K562 (cell line): ENCODE data around the gene OR4K2. TPM values are rescaled to one million over a fixed set of nuclear protein-coding genes. Genes with fewer than 3 reads are reported as not detected.
"Not testable (repeated sequence)": the region's sequence is repeated elsewhere in the genome, so short reads cannot be mapped to it uniquely, and the experiment has no call there.

Source experiments
- ATAC-seq: fragments of 200-7000 bp; cut with Tn5 transposase; 3 replicates; pipeline ENCODE4 v1.9.1; 2020; ENCODE audit warnings: moderate library complexity
- BruUV-seq: library from RNA; stranded (reverse); fragments of 400-500 nt; replicated peaks from 2 replicates; lab custom pipeline; 2021; lab: Mats Ljungman, UMichigan
- CTCF ChIA-PET: fragments of 300-600 bp; formaldehyde crosslinking; extraction: SDS; loops from one replicate; lab custom pipeline; 2021; ENCODE audit warnings: low intra/inter-chr PET ratio; lab: Yijun Ruan, JAX
- POLR2A ChIA-PET: fragments of 300-600, 350-650 bp; sonication (Branson Sonifier 250); formaldehyde crosslinking; extraction: SDS; loops from one replicate; lab custom pipeline; 2021; ENCODE audit warnings: antibody characterized with exemption, inconsistent platforms; lab: Yijun Ruan, JAX
- DNase-seq, 4 experiments: peaks; one replicate each; pipeline versions ENCODE4 v3.0.0 to v3.0.0-alpha.2; 2011 to 2018; ENCODE audit warnings: low spot score in 3 of 4, mixed read lengths in 3 of 4; ENCODE audit errors: extremely low read depth in 1 of 4
- FAIRE-seq: peaks from 2 replicates; lab custom pipeline; 2011; peaks lifted over from hg19 to GRCh38; lab: Jason Lieb, UNC
- H2AFZ ChIP-seq: 2 replicates; pipeline ENCODE4 v1.6.0; 2011; ENCODE audit warnings: low read depth, low read length, control low read depth, inconsistent platforms
- H3K27ac ChIP-seq: fragments of 200-600 bp; 3 replicates; pipeline ENCODE4 v1.8.0; 2011; ENCODE audit warnings: low read depth, mild to moderate bottlenecking, control low read depth, inconsistent platforms, low read length, moderate library complexity, mixed read lengths; ENCODE audit errors: extremely low read depth
- H3K27me3 ChIP-seq, 2 experiments: fragments of 300-600 bp in 1 of 2; 2 replicates in 1 of 2; 3 replicates in 1 of 2; pipeline versions ENCODE4 v1.6.0 to v1.8.0; 2011; ENCODE audit warnings: inconsistent platforms in 2 of 2, low read length in 2 of 2, mild to moderate bottlenecking in 1 of 2, mixed read lengths in 1 of 2, moderate library complexity in 1 of 2; ENCODE audit not compliant: control insufficient read depth in 2 of 2, insufficient read depth in 2 of 2
- H3K36me3 ChIP-seq: fragments of 300-600 bp; 3 replicates; pipeline ENCODE4 v1.8.0; 2011; ENCODE audit warnings: mild to moderate bottlenecking, low read length, inconsistent platforms; ENCODE audit not compliant: control insufficient read depth, insufficient read depth
- H3K4me1 ChIP-seq, 2 experiments: fragments of 200-600 bp in 1 of 2; replicated peaks in 1 of 2; 2 replicates in 1 of 2; 3 replicates in 1 of 2; pipeline versions ENCODE4 v1.5.1 to v1.8.0; 2011; ENCODE audit warnings: inconsistent platforms in 2 of 2, low read length in 2 of 2, mild to moderate bottlenecking in 1 of 2, mixed read lengths in 1 of 2, moderate library complexity in 1 of 2; ENCODE audit not compliant: control insufficient read depth in 2 of 2, insufficient read depth in 2 of 2
- H3K4me2 ChIP-seq: 2 replicates; pipeline ENCODE4 v1.6.1; 2011; ENCODE audit warnings: low read length, control low read depth, inconsistent platforms, mixed read lengths; ENCODE audit not compliant: insufficient read depth
- H3K4me3 ChIP-seq: fragments of 200-600 bp; sonication (generic), shearing (Covaris generic); 2 replicates; pipeline ENCODE4 v1.5.1; 2016; ENCODE audit warnings: control low read depth, inconsistent platforms
- H3K79me2 ChIP-seq: fragments of 200-600 bp; 3 replicates; pipeline ENCODE4 v1.8.0; 2011; ENCODE audit warnings: low read length, inconsistent platforms; ENCODE audit not compliant: control insufficient read depth, insufficient read depth
- H3K9ac ChIP-seq, 2 experiments: 2 replicates each; pipeline versions ENCODE4 v1.6.0 to v1.6.1; 2011; ENCODE audit warnings: low read depth in 2 of 2, low read length in 2 of 2, control low read depth in 1 of 2, inconsistent platforms in 1 of 2, mild to moderate bottlenecking in 1 of 2, mixed read lengths in 1 of 2; ENCODE audit not compliant: insufficient read depth in 1 of 2
- H3K9me1 ChIP-seq: one replicate; pipeline ENCODE4 v1.6.0; 2011; ENCODE audit warnings: inconsistent platforms, mild to moderate bottlenecking, low read length, moderate library complexity; ENCODE audit not compliant: control insufficient read depth, insufficient read depth
- H3K9me3 ChIP-seq: replicated peaks from 2 replicates; pipeline ENCODE4 v1.5.1; 2011; ENCODE audit warnings: low read depth, low read length, inconsistent platforms; ENCODE audit not compliant: control insufficient read depth, insufficient read depth
- H4K20me1 ChIP-seq: replicated peaks from 2 replicates; pipeline ENCODE4 v1.6.1; 2011; ENCODE audit warnings: low read length, inconsistent platforms, mixed read lengths; ENCODE audit not compliant: control insufficient read depth, insufficient read depth
- ARHGAP35 ChIP-seq: fragments of 450-650 bp; IDR thresholded peaks from 2 replicates; pipeline ENCODE4 v1.6.1; 2018; ENCODE audit not compliant: partially characterized antibody
- CEBPB ChIP-seq: fragments of 450-650 bp; IDR thresholded peaks from 2 replicates; pipeline ENCODE4 v1.6.1; 2016; ENCODE audit warnings: missing genetic modification characterization, missing compliant biosample characterization
- GABPA ChIP-seq: fragments of 200-800 bp; sonication (Bioruptor generic); conservative IDR thresholded peaks from 2 replicates; pipeline ENCODE4 v1.6.1; 2016; ENCODE audit warnings: low read depth, missing genetic modification characterization, missing compliant biosample characterization
- KDM4B ChIP-seq, 2 experiments: fragments of 450-650 bp in 1 of 2; sonication (generic) in 1 of 2; IDR thresholded peaks; 2 replicates each; pipeline ENCODE4 v1.6.1; 2016 to 2017; ENCODE audit warnings: borderline replicate concordance in 2 of 2, antibody characterized with exemption in 1 of 2, low read depth in 1 of 2, mild to moderate bottlenecking in 1 of 2
- NRF1 ChIP-seq, 2 experiments: fragments of 450-650 bp; IDR thresholded peaks in 1 of 2; conservative IDR thresholded peaks in 1 of 2; 2 replicates each; pipeline ENCODE4 v1.6.1; 2014; ENCODE audit warnings: mild to moderate bottlenecking in 2 of 2
- OTX1 ChIP-seq: fragments of 450-650 bp; formaldehyde crosslinking; IDR thresholded peaks from 2 replicates; pipeline ENCODE4 v1.4.0; 2022; ENCODE audit warnings: mild to moderate bottlenecking
- PTBP1 ChIP-seq: fragments of 200-400 bp; formaldehyde crosslinking; IDR thresholded peaks from 2 replicates; pipeline ENCODE4 v1.6.1; 2017; ENCODE audit warnings: low read depth, low read length
- PTRF ChIP-seq: fragments of 450-650 bp; IDR thresholded peaks from 2 replicates; pipeline ENCODE4 v1.6.1; 2016; ENCODE audit warnings: mild to moderate bottlenecking, missing genetic modification characterization, missing compliant biosample characterization
- WGBS: fragments of 100-300 bp; shearing (Covaris generic); methylation state at CpG from one replicate; pipeline ENCODE4 v1.1.6; 2016; ENCODE audit warnings: low coverage, mixed read lengths; ENCODE audit not compliant: insufficient coverage; ENCODE audit errors: missing lambda C conversion rate; 5-methylcytosine and 5-hydroxymethylcytosine counted together
- in situ Hi-C: fragments of 300-500 bp; cut with MboI; formaldehyde crosslinking; loops from 4 replicates; pipeline ENCODE4 v1.15.0; 2018; ENCODE audit warnings: inconsistent platforms, mixed read lengths
- intact Hi-C: fragments of 100-400 bp; cut with micrococcal nuclease; formaldehyde crosslinking; loops from 2 replicates; pipeline ENCODE4 v1.14.2; 2022
- polyA plus RNA-seq, 8 experiments: library from polyadenylated mRNA; depleted of rRNA in 4 of 8; stranded (reverse) in 5 of 8; unstranded in 3 of 8; fragments of >200 nt; fragmentation: Nextera tagmentation in 2 of 8; fragmentation: Illumina TruSeq in 1 of 8; extraction: Ambion mirVana in 2 of 8; extraction: Trizol in 1 of 8; gene quantifications; 2 replicates each; pipeline versions ENCODE4 v1.2.1 to v1.2.3, GENCODE V29; 2011 to 2014; ENCODE audit warnings: inconsistent platforms in 1 of 8, missing spikeins in 1 of 8
- total RNA-seq, 7 experiments: library from RNA; depleted of rRNA in 6 of 7; stranded (reverse); fragments of >200 nt in 6 of 7; fragmentation: Illumina TruSeq in 2 of 7; extraction: Trizol in 2 of 7; gene quantifications; 2 replicates each; pipeline versions ENCODE4 v1.2.1 to v1.2.3, GENCODE V29; 2011 to 2021; ENCODE audit warnings: low replicate concordance in 1 of 7
- TF ChIP-seq, protein P1 (sequence below): fragments of 450-650 bp; IDR thresholded peaks from 2 replicates; pipeline ENCODE4 v1.6.1; 2017; ENCODE audit warnings: antibody characterized with exemption, mild to moderate bottlenecking
- TF ChIP-seq, protein P2 (sequence below): sonication (generic); formaldehyde crosslinking; IDR thresholded peaks from 2 replicates; pipeline ENCODE4 v1.8.0; 2022; ENCODE audit warnings: mild to moderate bottlenecking, low read depth, missing genetic modification reagents

Gene OR4K2
- total and polyA plus RNA-seq, 9 of the 15 experiments (the other 6 are each of a cell fraction or from before 2014, with no cell fraction given) = not detected

- DNase-seq, H3K9me3 ChIP-seq, intact Hi-C loops, H3K27ac ChIP-seq, H3K36me3 ChIP-seq, CTCF ChIA-PET, H2AFZ ChIP-seq, FAIRE-seq, H3K4me1 ChIP-seq, H3K9ac ChIP-seq, H3K27me3 ChIP-seq, H3K4me3 ChIP-seq, in situ Hi-C loops, ATAC-seq, H3K79me2 ChIP-seq, POLR2A ChIA-PET, H4K20me1 ChIP-seq, H3K9me1 ChIP-seq, BruUV-seq, H3K4me2 ChIP-seq: not testable (repeated sequence)
- 15% methylated on average over 25 of the region's 39 CpGs for WGBS
Measured at GRCh38 chr14:19866061-19866669, 8.8 kb upstream of the OR4K2 start.

- 11% methylated on average over 6 of the region's 6 CpGs for WGBS
- CTCF ChIA-PET = no interaction called here
- no peak for TF ChIP-seq PTBP1
- TF ChIP-seq OTX1 (CRISPR knock-in tag) = no peak
- TF ChIP-seq PTRF (tag) = no peak
- TF ChIP-seq ARHGAP35 = no peak
- no peak for TF ChIP-seq CEBPB (tag)
- TF ChIP-seq GABPA = no peak
- TF ChIP-seq KDM4B (IDR thresholded peaks at IDR 0.05; ENCODE audit: borderline replicate concordance in 2 of 2, low read depth in 1 of 2) = no peak
- no peak for TF ChIP-seq NRF1 (conservative IDR thresholded peaks at IDR 0.05 in 1 of 2, IDR thresholded peaks at IDR 0.05 in 1 of 2)
- TF ChIP-seq, protein P1, sequence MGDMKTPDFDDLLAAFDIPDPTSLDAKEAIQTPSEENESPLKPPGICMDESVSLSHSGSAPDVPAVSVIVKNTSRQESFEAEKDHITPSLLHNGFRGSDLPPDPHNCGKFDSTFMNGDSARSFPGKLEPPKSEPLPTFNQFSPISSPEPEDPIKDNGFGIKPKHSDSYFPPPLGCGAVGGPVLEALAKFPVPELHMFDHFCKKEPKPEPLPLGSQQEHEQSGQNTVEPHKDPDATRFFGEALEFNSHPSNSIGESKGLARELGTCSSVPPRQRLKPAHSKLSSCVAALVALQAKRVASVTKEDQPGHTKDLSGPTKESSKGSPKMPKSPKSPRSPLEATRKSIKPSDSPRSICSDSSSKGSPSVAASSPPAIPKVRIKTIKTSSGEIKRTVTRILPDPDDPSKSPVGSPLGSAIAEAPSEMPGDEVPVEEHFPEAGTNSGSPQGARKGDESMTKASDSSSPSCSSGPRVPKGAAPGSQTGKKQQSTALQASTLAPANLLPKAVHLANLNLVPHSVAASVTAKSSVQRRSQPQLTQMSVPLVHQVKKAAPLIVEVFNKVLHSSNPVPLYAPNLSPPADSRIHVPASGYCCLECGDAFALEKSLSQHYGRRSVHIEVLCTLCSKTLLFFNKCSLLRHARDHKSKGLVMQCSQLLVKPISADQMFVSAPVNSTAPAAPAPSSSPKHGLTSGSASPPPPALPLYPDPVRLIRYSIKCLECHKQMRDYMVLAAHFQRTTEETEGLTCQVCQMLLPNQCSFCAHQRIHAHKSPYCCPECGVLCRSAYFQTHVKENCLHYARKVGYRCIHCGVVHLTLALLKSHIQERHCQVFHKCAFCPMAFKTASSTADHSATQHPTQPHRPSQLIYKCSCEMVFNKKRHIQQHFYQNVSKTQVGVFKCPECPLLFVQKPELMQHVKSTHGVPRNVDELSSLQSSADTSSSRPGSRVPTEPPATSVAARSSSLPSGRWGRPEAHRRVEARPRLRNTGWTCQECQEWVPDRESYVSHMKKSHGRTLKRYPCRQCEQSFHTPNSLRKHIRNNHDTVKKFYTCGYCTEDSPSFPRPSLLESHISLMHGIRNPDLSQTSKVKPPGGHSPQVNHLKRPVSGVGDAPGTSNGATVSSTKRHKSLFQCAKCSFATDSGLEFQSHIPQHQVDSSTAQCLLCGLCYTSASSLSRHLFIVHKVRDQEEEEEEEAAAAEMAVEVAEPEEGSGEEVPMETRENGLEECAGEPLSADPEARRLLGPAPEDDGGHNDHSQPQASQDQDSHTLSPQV = no peak
- TF ChIP-seq, protein P2, sequence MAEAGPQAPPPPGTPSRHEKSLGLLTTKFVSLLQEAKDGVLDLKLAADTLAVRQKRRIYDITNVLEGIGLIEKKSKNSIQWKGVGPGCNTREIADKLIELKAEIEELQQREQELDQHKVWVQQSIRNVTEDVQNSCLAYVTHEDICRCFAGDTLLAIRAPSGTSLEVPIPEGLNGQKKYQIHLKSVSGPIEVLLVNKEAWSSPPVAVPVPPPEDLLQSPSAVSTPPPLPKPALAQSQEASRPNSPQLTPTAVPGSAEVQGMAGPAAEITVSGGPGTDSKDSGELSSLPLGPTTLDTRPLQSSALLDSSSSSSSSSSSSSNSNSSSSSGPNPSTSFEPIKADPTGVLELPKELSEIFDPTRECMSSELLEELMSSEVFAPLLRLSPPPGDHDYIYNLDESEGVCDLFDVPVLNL (CRISPR knock-in tag) = no peak
Measured at GRCh38 chr14:19873178-19873577, 1.8 kb upstream of the OR4K2 start.

More at GRCh38 chr14:19873178-19873577, 1.8 kb upstream of the OR4K2 start:
- no peak for DNase-seq
- H3K4me2 ChIP-seq = peak overlapping the region; percentile 7
- BruUV-seq = no TSS peak
- intact Hi-C loops = loop anchor here (10.0 kb wide), 1 partner anchor 68 kb away; the partner anchor contains the start of gene OR4N2
- H3K9me1 ChIP-seq = no peaks in the 10 kb centered on the region
- H3K36me3 ChIP-seq = no peaks in the 10 kb centered on the region
- H3K9me3 ChIP-seq = no peaks in the 10 kb centered on the region
- no peaks in the 10 kb centered on the region for H3K4me1 ChIP-seq
- peak; percentile 40; the same call in 1 of the 3 replicates for ATAC-seq
- H3K79me2 ChIP-seq = no peaks in the 10 kb centered on the region
- peak overlapping the region; percentile 79 for H2AFZ ChIP-seq
- H3K9ac ChIP-seq = no peak overlapping the region
- in situ Hi-C loops = no loop called here
- H3K4me3 ChIP-seq = peak overlapping the region; percentile 15
- H3K27ac ChIP-seq = no peak overlapping the region
- FAIRE-seq = peak; percentile 42
- POLR2A ChIA-PET = no interaction called here
- H3K27me3 ChIP-seq = no peaks in the 10 kb centered on the region
- H4K20me1 ChIP-seq = no peaks in the 10 kb centered on the region
